ENCODE measurements around the gene HEG1. TPM values are rescaled to one million over a fixed set of nuclear protein-coding genes. Genes with fewer than 3 reads are reported as not detected.

The HEG1 gene
- total RNA-seq, 4 donors from 2014 or later, result 47.8 to 91.7 (median 76.8) TPM

DNA sequence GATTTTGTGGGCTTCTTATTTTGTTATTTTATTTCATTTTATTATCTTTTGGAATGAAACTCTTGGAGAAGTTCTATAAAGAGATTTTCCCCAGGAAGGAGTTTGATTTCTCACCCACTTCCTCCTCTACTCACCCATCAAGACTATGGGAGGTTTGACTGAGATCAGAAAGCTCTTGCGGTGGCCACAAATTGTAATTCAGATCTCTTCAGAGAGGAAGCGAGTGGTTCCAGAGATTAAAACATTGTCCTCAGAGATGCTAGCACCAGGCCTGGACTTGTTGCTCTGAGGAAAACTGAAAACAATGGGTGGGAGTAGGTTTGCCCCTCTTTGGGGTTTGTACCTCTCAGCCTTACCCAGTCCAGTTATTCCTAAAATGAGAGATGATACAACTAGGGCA lies 113.2 kb downstream of the HEG1 start:
- Histone ChIP-seq H3K9me3 (no peaks in the 10 kb centered on the region), H3K36me3 (no peaks in the 10 kb centered on the region), H3K4me1 (no peaks in the 10 kb centered on the region), H3K27ac (replicated peaks in 1 of 4) (no peak overlapping the region), H3K27me3 (no peaks in the 10 kb centered on the region), H3K4me3 (no peak overlapping the region)
- intact Hi-C loops (cut with DNase I), result no loop called here
- DNase-seq (ENCODE audit: extremely low spot score), result no peak
- 100% methylated on average over 2 of the region's 2 CpGs for WGBS
- TF ChIP-seq, protein P1, sequence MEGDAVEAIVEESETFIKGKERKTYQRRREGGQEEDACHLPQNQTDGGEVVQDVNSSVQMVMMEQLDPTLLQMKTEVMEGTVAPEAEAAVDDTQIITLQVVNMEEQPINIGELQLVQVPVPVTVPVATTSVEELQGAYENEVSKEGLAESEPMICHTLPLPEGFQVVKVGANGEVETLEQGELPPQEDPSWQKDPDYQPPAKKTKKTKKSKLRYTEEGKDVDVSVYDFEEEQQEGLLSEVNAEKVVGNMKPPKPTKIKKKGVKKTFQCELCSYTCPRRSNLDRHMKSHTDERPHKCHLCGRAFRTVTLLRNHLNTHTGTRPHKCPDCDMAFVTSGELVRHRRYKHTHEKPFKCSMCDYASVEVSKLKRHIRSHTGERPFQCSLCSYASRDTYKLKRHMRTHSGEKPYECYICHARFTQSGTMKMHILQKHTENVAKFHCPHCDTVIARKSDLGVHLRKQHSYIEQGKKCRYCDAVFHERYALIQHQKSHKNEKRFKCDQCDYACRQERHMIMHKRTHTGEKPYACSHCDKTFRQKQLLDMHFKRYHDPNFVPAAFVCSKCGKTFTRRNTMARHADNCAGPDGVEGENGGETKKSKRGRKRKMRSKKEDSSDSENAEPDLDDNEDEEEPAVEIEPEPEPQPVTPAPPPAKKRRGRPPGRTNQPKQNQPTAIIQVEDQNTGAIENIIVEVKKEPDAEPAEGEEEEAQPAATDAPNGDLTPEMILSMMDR (IDR thresholded peaks at IDR 0.05), result no peak
- no peak for TF ChIP-seq POLR2A (IDR thresholded peaks at IDR 0.05; ENCODE audit: low read depth)
- no peak for TF ChIP-seq POLR2AphosphoS5 (IDR thresholded peaks at IDR 0.05)
- no peak for TF ChIP-seq EP300 (IDR thresholded peaks at IDR 0.05)

DNA sequence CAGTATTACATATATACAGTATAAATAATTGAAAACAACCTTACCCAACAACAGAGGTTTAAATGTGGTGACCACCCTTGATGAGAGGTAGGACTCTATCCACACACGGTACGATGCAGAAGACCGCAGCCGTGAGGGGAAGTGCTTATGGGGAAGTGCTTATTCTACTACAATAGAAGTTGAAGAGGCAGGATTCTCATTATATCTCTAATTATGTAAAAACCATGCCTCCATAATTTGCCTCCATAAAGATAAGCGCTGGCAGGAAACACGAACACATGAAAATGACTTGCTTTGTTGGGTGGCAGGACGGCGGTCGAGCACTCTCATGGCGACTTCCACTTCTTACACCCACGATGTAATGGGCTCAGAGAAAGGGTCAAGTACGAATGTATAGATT lies 114.0 kb downstream of the HEG1 start:
- Histone ChIP-seq H3K4me3 (no peak overlapping the region), H3K9me3 (no peaks in the 10 kb centered on the region), H3K4me1 (no peaks in the 10 kb centered on the region), H3K27ac (replicated peaks in 1 of 4) (no peak overlapping the region), H3K36me3 (no peaks in the 10 kb centered on the region), H3K27me3 (no peaks in the 10 kb centered on the region)
- 89% methylated on average over 12 of the region's 12 CpGs for whole genome bisulfite sequencing
- no peak for TF ChIP-seq EP300 (IDR thresholded peaks at IDR 0.05)
- no peak for TF ChIP-seq POLR2AphosphoS5 (IDR thresholded peaks at IDR 0.05)
- TF ChIP-seq, protein P1 (IDR thresholded peaks at IDR 0.05), result no peak
- intact Hi-C loops (cut with DNase I), result no loop called here
- DNase-seq (ENCODE audit: extremely low spot score), result no peak

DNA sequence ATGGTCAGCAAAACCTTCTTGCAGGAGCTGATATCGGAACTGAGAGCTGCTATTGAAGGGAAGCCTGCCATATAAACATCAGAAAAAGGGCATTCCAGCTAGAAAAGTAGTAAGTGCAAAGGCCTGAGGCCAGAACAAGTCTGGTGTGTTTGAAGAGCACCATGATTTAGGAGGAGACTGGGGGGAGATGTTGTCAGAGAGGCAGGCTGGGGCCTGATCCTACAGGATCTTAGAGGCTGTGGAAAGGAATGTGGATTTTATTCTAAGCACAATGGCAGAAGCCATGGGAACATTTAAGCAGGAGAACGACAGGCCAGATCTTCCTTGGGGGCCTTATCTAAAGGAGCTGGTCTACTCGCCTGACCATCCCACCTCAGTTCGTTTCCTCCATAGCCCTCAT lies 116.1 kb downstream of the HEG1 start:
- Histone ChIP-seq H3K9me3 (peaks cover 0 to 4% (median 0%) of the 10 kb centered on the region in 4 donors), H3K36me3 (no peaks in the 10 kb centered on the region), H3K4me1 (no peaks in the 10 kb centered on the region), H3K27ac (replicated peaks in 1 of 4) (no peak overlapping the region), H3K27me3 (no peaks in the 10 kb centered on the region), H3K4me3 (no peak overlapping the region)
- intact Hi-C loops (cut with DNase I), result loop anchor here (10.0 kb wide), 1 partner anchor 225 kb away; no protein-coding TSS in a partner anchor
- WGBS, result 84% methylated on average over 4 of the region's 4 CpGs
- DNase-seq (ENCODE audit: extremely low spot score), result no peak
- TF ChIP-seq, protein P1 (IDR thresholded peaks at IDR 0.05), result no peak
- TF ChIP-seq EP300 (IDR thresholded peaks at IDR 0.05) (no peak), POLR2AphosphoS5 (IDR thresholded peaks at IDR 0.05) (no peak), POLR2A (IDR thresholded peaks at IDR 0.05; ENCODE audit: low read depth) (no peak)

DNA sequence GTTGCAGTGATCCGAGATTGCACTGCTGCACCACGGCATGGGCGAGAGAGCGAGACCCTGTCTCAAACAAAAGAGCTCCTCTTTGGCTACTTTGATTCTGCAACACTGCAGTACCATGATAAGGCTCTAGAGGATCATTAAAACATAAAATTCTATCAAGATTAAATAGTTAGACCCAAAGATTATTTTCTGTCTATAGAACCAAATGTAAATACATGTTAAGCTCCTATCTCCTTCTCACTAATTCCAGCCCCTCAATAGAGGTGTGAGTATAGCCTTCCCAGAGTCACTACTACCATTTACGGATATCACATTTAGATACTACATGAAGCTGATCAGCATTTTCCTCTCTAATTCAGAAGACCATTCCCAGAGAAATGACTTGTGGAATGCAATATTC lies 116.9 kb downstream of the HEG1 start:
- no peak for DNase-seq (ENCODE audit: extremely low spot score)
- H3K36me3 ChIP-seq, result no peaks in the 10 kb centered on the region
- peaks cover 0 to 4% (median 0%) of the 10 kb centered on the region in 4 donors for H3K9me3 ChIP-seq
- no peaks in the 10 kb centered on the region for H3K27me3 ChIP-seq
- intact Hi-C loops (cut with DNase I), result loop anchor here (10.0 kb wide), 1 partner anchor 226 kb away; no protein-coding TSS in a partner anchor
- no peak overlapping the region for H3K4me3 ChIP-seq
- TF ChIP-seq EP300 (IDR thresholded peaks at IDR 0.05) (no peak), POLR2A (IDR thresholded peaks at IDR 0.05; ENCODE audit: low read depth) (no peak), POLR2AphosphoS5 (IDR thresholded peaks at IDR 0.05) (no peak)
- TF ChIP-seq, protein P1 (IDR thresholded peaks at IDR 0.05), result no peak
- H3K4me1 ChIP-seq, result no peaks in the 10 kb centered on the region
- 96% methylated on average over 5 of the region's 5 CpGs for WGBS
- no peak overlapping the region for H3K27ac ChIP-seq (replicated peaks in 1 of 4)

DNA sequence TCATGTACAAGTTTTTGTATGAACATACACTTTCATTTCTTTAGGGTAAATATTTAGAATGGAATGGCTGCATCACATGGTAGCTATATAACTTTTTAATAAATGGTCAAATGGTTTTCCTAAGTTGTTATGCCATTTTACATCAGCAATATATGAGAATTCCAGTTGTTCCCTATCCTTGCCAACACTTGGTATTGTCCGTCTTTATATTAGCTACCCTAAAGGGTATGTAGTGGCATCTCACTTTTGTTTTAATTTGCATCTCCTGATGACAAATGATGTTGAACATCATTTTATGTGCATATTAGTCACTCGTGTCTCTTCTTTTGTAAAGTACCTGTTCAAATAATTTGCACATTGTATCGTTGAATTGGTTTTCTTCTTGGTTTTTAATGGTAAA lies 118.7 kb downstream of the HEG1 start:
- no peak overlapping the region for H3K4me3 ChIP-seq
- H3K4me1 ChIP-seq, result no peaks in the 10 kb centered on the region
- H3K9me3 ChIP-seq, result peaks cover 0 to 4% (median 0%) of the 10 kb centered on the region in 4 donors
- WGBS, result 95% methylated on average over 3 of the region's 3 CpGs
- H3K36me3 ChIP-seq, result no peaks in the 10 kb centered on the region
- TF ChIP-seq POLR2A (IDR thresholded peaks at IDR 0.05; ENCODE audit: low read depth) (no peak), EP300 (IDR thresholded peaks at IDR 0.05) (no peak), POLR2AphosphoS5 (IDR thresholded peaks at IDR 0.05) (no peak)
- TF ChIP-seq, protein P1 (IDR thresholded peaks at IDR 0.05), result no peak
- intact Hi-C loops (cut with DNase I), result loop anchor here (10.0 kb wide), 1 partner anchor 228 kb away; no protein-coding TSS in a partner anchor
- DNase-seq (ENCODE audit: extremely low spot score), result no peak
- no peaks in the 10 kb centered on the region for H3K27me3 ChIP-seq
- no peak overlapping the region for H3K27ac ChIP-seq (replicated peaks in 1 of 4)
